K562 (cell line): Measurements from ENCODE around the gene TFB2M. TPM values are rescaled to one million over a fixed set of nuclear protein-coding genes. Genes with fewer than 3 reads are reported as not detected.
A peak's percentile ranks its signal among the peaks of the same experiment; 100 is the strongest.

Source experiments
- E2F3 ChIP-seq: fragments of 250-450 bp; sonication (Bioruptor Pico); IDR thresholded peaks from 2 replicates; pipeline ENCODE4 v1.4.0; 2020; ENCODE audit warnings: mild to moderate bottlenecking
- GTF2E2 ChIP-seq: fragments of 200-800 bp; sonication (Bioruptor generic); IDR thresholded peaks from 2 replicates; pipeline ENCODE4 v1.6.1; 2016; ENCODE audit warnings: missing genetic modification characterization, missing compliant biosample characterization
- JUN ChIP-seq, 2 experiments: sonication (generic) in 1 of 2; formaldehyde crosslinking in 1 of 2; IDR thresholded peaks; 2 replicates each; pipeline versions ENCODE4 v1.6.1 to v1.8.0; 2012 to 2022; ENCODE audit warnings: borderline replicate concordance in 2 of 2, mild to moderate bottlenecking in 2 of 2, improper control_type of control experiment in 1 of 2, low read depth in 1 of 2, low read length in 1 of 2, missing genetic modification reagents in 1 of 2
- MXD1 ChIP-seq: fragments of 250-450 bp; sonication (Bioruptor Pico); IDR thresholded peaks from 2 replicates; pipeline ENCODE4 v1.8.0; 2021; ENCODE audit warnings: borderline replicate concordance, mild to moderate bottlenecking, moderate library complexity; ENCODE audit not compliant: poor library complexity, severe bottlenecking
- NCOA4 ChIP-seq: fragments of 450-650 bp; IDR thresholded peaks from 2 replicates; pipeline ENCODE4 v1.6.1; 2018; ENCODE audit warnings: mild to moderate bottlenecking; ENCODE audit not compliant: partially characterized antibody
- PATZ1 ChIP-seq: fragments of 250-450 bp; sonication (Bioruptor Pico); IDR thresholded peaks from 2 replicates; pipeline ENCODE4 v1.5.0; 2020; ENCODE audit warnings: mild to moderate bottlenecking, borderline replicate concordance
- RBBP5 ChIP-seq: fragments of 200-600 bp; sonication (generic); IDR thresholded peaks from 2 replicates; pipeline ENCODE4 v1.6.1; 2012; ENCODE audit warnings: borderline replicate concordance, mild to moderate bottlenecking, low read length, control low read depth, inconsistent platforms; ENCODE audit not compliant: insufficient read depth, poor library complexity, severe bottlenecking
- SIN3A ChIP-seq, 2 experiments: fragments of 150-350 bp in 1 of 2; IDR thresholded peaks; 2 replicates each; pipeline ENCODE4 v1.6.1; 2011 to 2016; ENCODE audit warnings: borderline replicate concordance in 2 of 2, low read depth in 2 of 2, low read length in 2 of 2, mild to moderate bottlenecking in 2 of 2, moderate library complexity in 2 of 2; ENCODE audit not compliant: control insufficient read depth in 1 of 2
- ZBTB2 ChIP-seq: fragments of 450-650 bp; IDR thresholded peaks from 2 replicates; pipeline ENCODE4 v1.6.1; 2016; ENCODE audit warnings: antibody characterized with exemption
- ZBTB40 ChIP-seq, 2 experiments: fragments of 450-650 bp in 1 of 2; sonication (generic) in 1 of 2; formaldehyde crosslinking in 1 of 2; IDR thresholded peaks; 2 replicates each; pipeline versions ENCODE4 v1.7.1 to v1.9.0; 2016 to 2022; ENCODE audit warnings: inconsistent platforms in 1 of 2, mild to moderate bottlenecking in 1 of 2, missing genetic modification reagents in 1 of 2
- ZNF316 ChIP-seq: fragments of 450-650 bp; IDR thresholded peaks from 2 replicates; pipeline ENCODE4 v1.6.1; 2016
- polyA plus RNA-seq, 8 experiments: library from polyadenylated mRNA; depleted of rRNA in 4 of 8; stranded (reverse) in 5 of 8; unstranded in 3 of 8; fragments of >200 nt; fragmentation: Nextera tagmentation in 2 of 8; fragmentation: Illumina TruSeq in 1 of 8; extraction: Ambion mirVana in 2 of 8; extraction: Trizol in 1 of 8; gene quantifications; 2 replicates each; pipeline versions ENCODE4 v1.2.1 to v1.2.3, GENCODE V29; 2011 to 2014; ENCODE audit warnings: inconsistent platforms in 1 of 8, missing spikeins in 1 of 8
- total RNA-seq, 7 experiments: library from RNA; depleted of rRNA in 6 of 7; stranded (reverse); fragments of >200 nt in 6 of 7; fragmentation: Illumina TruSeq in 2 of 7; extraction: Trizol in 2 of 7; gene quantifications; 2 replicates each; pipeline versions ENCODE4 v1.2.1 to v1.2.3, GENCODE V29; 2011 to 2021; ENCODE audit warnings: low replicate concordance in 1 of 7

Gene TFB2M
- total and polyA plus RNA-seq, 9 of the 15 experiments (the other 6 are each of a cell fraction or from before 2014, with no cell fraction given), result 55.1 to 162 (median 70.6) TPM

GRCh38 chr1:246566128-246566812, at the start of gene TFB2M, which contains the start of gene CNST (continued):
- peak; percentile 98 for TF ChIP-seq ZBTB40 (IDR thresholded peaks at IDR 0.05)
- no peak for TF ChIP-seq ZBTB40 (CRISPR knock-in tag; IDR thresholded peaks at IDR 0.05)
- TF ChIP-seq PATZ1 (CRISPR knock-in tag), result no peak
- peak; percentile 97 to 98 for TF ChIP-seq SIN3A (IDR thresholded peaks at IDR 0.05; ENCODE audit: borderline replicate concordance in 2 of 2, control insufficient read depth in 1 of 2, low read depth in 2 of 2, low read length in 2 of 2)
- TF ChIP-seq NCOA4, result no peak
- TF ChIP-seq JUN (IDR thresholded peaks at IDR 0.05; ENCODE audit: borderline replicate concordance, low read depth, low read length), result peak; percentile 35; the same call in 1 of the 2 replicates
- TF ChIP-seq JUN (CRISPR knock-in tag; IDR thresholded peaks at IDR 0.05; ENCODE audit: borderline replicate concordance), result no peak; the same call in 1 of the 2 replicates
- TF ChIP-seq ZBTB2, result peak; percentile 95
- TF ChIP-seq ZNF316, result no peak
- TF ChIP-seq MXD1 (CRISPR knock-in tag), result peak; percentile 97
- TF ChIP-seq E2F3 (CRISPR knock-in tag), result peak; percentile 60; the same call in 1 of the 2 replicates
- no peak for TF ChIP-seq GTF2E2 (tag)
- peak; percentile 88 for TF ChIP-seq RBBP5
